Thyroid gland (tissue), 4 donors: ENCODE data around the gene CYB5R4.

ENCODE experiments used
- POLR2A ChIP-seq, 2 donors: fragments of 450-650 bp; IDR thresholded peaks; one replicate each; pipeline ENCODE4 v1.6.1; 2017; ENCODE audit warnings: antibody characterized with exemption in 2 of 2, mild to moderate bottlenecking in 2 of 2, moderate library complexity in 1 of 2
- TF ChIP-seq, protein P1 (sequence below), 6 experiments: fragments of 200-600 bp in 3 of 6; fragments of 450-650 bp in 3 of 6; sonication (generic) in 3 of 6; IDR thresholded peaks; one replicate each; pipeline ENCODE4 v1.5.1; 2016 to 2019; ENCODE audit warnings: antibody characterized with exemption in 6 of 6, mild to moderate bottlenecking in 2 of 6, inconsistent platforms in 1 of 6, moderate library complexity in 1 of 6

DNA sequence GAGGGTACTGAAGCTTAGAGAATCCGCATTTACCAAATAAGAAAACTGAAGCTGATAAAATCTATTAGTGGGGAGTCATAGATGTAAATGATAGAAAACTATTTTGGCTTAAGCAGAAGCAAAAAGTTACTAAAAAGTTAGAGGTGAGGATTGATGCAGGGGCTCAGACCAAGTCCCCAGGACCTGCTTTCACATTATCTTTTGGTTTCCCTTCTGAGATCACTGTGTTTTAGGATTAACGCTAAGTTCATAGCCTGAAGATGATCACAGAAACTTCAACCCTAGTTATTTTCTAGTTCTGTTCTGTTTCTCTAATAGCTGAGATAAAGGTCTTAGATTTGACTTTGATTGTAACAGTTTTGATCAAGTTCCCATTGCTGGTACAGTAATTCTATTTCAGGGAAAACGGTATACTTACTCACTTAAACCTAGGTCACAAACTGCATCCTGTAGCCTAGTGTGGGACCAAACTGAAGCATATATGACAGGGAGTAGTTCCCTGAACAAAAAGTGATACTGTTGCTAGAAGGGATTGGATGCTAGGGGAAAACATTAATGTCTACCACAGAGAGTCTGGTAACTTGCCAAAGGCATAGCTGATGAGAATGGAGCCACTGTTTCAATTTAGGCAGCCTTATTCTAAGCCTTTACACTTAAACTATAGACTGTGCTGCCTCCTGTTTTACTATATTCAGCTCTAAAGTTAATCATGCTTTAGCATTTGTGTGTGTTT, 13.1 kb downstream of the CYB5R4 start:
- TF ChIP-seq, protein P1, sequence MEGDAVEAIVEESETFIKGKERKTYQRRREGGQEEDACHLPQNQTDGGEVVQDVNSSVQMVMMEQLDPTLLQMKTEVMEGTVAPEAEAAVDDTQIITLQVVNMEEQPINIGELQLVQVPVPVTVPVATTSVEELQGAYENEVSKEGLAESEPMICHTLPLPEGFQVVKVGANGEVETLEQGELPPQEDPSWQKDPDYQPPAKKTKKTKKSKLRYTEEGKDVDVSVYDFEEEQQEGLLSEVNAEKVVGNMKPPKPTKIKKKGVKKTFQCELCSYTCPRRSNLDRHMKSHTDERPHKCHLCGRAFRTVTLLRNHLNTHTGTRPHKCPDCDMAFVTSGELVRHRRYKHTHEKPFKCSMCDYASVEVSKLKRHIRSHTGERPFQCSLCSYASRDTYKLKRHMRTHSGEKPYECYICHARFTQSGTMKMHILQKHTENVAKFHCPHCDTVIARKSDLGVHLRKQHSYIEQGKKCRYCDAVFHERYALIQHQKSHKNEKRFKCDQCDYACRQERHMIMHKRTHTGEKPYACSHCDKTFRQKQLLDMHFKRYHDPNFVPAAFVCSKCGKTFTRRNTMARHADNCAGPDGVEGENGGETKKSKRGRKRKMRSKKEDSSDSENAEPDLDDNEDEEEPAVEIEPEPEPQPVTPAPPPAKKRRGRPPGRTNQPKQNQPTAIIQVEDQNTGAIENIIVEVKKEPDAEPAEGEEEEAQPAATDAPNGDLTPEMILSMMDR (IDR thresholded peaks at IDR 0.05), result no peak
- TF ChIP-seq POLR2A (IDR thresholded peaks at IDR 0.05), result no peak
